SK-N-SH (cell line): Measurements from ENCODE around the gene PRDM13. TPM values are rescaled to one million over a fixed set of nuclear protein-coding genes. Genes with fewer than 3 reads are reported as not detected.

Experiments used
- CTCF ChIA-PET: fragments of 300-600, 350-600 bp; formaldehyde crosslinking; extraction: SDS; loops from one replicate; lab custom pipeline; 2021; lab: Yijun Ruan, JAX
- POLR2A ChIA-PET: fragments of 350-600 bp; sonication (Branson Sonifier 250); formaldehyde crosslinking; extraction: SDS; loops from one replicate; lab custom pipeline; 2020; ENCODE audit warnings: antibody characterized with exemption, inconsistent platforms; lab: Yijun Ruan, JAX
- DNase-seq: peaks from one replicate; pipeline ENCODE4 v3.0.0; 2012
- H2AFZ ChIP-seq: fragments of 200-600 bp; sonication (generic); 2 replicates; pipeline ENCODE4 v1.8.1; 2016; ENCODE audit warnings: antibody characterized with exemption, mild to moderate bottlenecking, low read depth
- H3F3A ChIP-seq: fragments of 200-600 bp; sonication (generic); replicated peaks from 2 replicates; pipeline ENCODE3; 2016; ENCODE audit warnings: antibody characterized with exemption, mild to moderate bottlenecking; ENCODE audit not compliant: insufficient read depth
- H3K27ac ChIP-seq, 2 experiments: fragments of 200-500 bp in 1 of 2; fragments of 200-600 bp in 1 of 2; sonication (Bioruptor generic) in 1 of 2; sonication (generic), shearing (Covaris generic) in 1 of 2; 2 replicates each; pipeline versions ENCODE4 v1.5.1 to v1.6.1; 2014 to 2016; ENCODE audit warnings: low read depth in 2 of 2, inconsistent platforms in 1 of 2, low read length in 1 of 2, mild to moderate bottlenecking in 1 of 2, mixed read lengths in 1 of 2
- H3K27me3 ChIP-seq: fragments of 200-600 bp; sonication (generic), shearing (Covaris generic); 2 replicates; pipeline ENCODE4 v1.6.1; 2016; ENCODE audit warnings: mixed run types; ENCODE audit not compliant: insufficient read depth
- H3K36me3 ChIP-seq, 2 experiments: fragments of 200-500 bp in 1 of 2; fragments of 200-600 bp in 1 of 2; sonication (Bioruptor generic) in 1 of 2; sonication (generic) in 1 of 2; replicated peaks in 1 of 2; 2 replicates each; pipeline versions ENCODE3 to v1.5.1; 2014 to 2016; ENCODE audit warnings: low read length in 1 of 2, mild to moderate bottlenecking in 1 of 2; ENCODE audit not compliant: insufficient read depth in 2 of 2, control insufficient read depth in 1 of 2
- H3K4me1 ChIP-seq, 2 experiments: fragments of 200-500 bp in 1 of 2; fragments of 200-600 bp in 1 of 2; sonication (Bioruptor generic) in 1 of 2; sonication (generic), shearing (Covaris generic) in 1 of 2; 2 replicates each; pipeline versions ENCODE4 v1.5.1 to v1.6.1; 2014 to 2016; ENCODE audit warnings: low read depth in 1 of 2, low read length in 1 of 2, mixed run types in 1 of 2; ENCODE audit not compliant: insufficient read depth in 2 of 2, control insufficient read depth in 1 of 2
- H3K4me2 ChIP-seq: fragments of 200-600 bp; sonication (generic), shearing (Covaris generic); 2 replicates; pipeline ENCODE4 v1.6.1; 2017; ENCODE audit warnings: mixed run types
- H3K4me3 ChIP-seq, 2 experiments: fragments of 200-500 bp in 1 of 2; fragments of 200-600 bp in 1 of 2; sonication (Bioruptor generic) in 1 of 2; sonication (generic), shearing (Covaris generic) in 1 of 2; 2 replicates each; pipeline versions ENCODE4 v1.5.1 to v1.8.1; 2014 to 2016; ENCODE audit warnings: low read depth in 2 of 2, inconsistent platforms in 1 of 2, low read length in 1 of 2, mild to moderate bottlenecking in 1 of 2, mixed read lengths in 1 of 2, moderate library complexity in 1 of 2
- H3K79me2 ChIP-seq: fragments of 200-600 bp; sonication (generic); 2 replicates; pipeline ENCODE4 v1.8.1; 2017; ENCODE audit warnings: mild to moderate bottlenecking; ENCODE audit not compliant: insufficient read depth
- H3K9ac ChIP-seq: fragments of 200-600 bp; sonication (generic); 2 replicates; pipeline ENCODE4 v1.6.1; 2017; ENCODE audit warnings: mixed run types
- H3K9me2 ChIP-seq: fragments of 200-600 bp; sonication (generic); 2 replicates; pipeline ENCODE4 v1.6.1; 2017; ENCODE audit warnings: mixed run types
- H3K9me3 ChIP-seq: fragments of 200-600 bp; sonication (generic); 2 replicates; pipeline ENCODE4 v1.6.1; 2017; ENCODE audit warnings: mixed run types, mild to moderate bottlenecking, moderate library complexity
- H4K20me1 ChIP-seq: fragments of 200-600 bp; sonication (generic); 2 replicates; pipeline ENCODE4 v1.6.1; 2017; ENCODE audit warnings: mild to moderate bottlenecking, mixed run types; ENCODE audit not compliant: insufficient read depth
- CHD2 ChIP-seq: fragments of 150-350 bp; IDR thresholded peaks from 2 replicates; pipeline ENCODE4 v1.6.1; 2018; ENCODE audit warnings: low read length; ENCODE audit not compliant: partially characterized antibody
- EZH2phosphoT487 ChIP-seq: fragments of 200-600 bp; sonication (generic); IDR thresholded peaks from 2 replicates; pipeline ENCODE4 v1.6.1; 2017; ENCODE audit warnings: low read depth, mixed run types, mild to moderate bottlenecking, antibody characterized with exemption, moderate library complexity, borderline replicate concordance
- FOSL2 ChIP-seq: IDR thresholded peaks from 2 replicates; pipeline ENCODE4 v1.4.0; 2012; ENCODE audit warnings: low read depth, mild to moderate bottlenecking, moderate library complexity, borderline replicate concordance
- FOXM1 ChIP-seq: IDR thresholded peaks from 2 replicates; pipeline ENCODE4 v1.4.0; 2012; ENCODE audit warnings: low read depth, mild to moderate bottlenecking
- GATA2 ChIP-seq: sonication (generic); formaldehyde crosslinking; IDR thresholded peaks from 2 replicates; pipeline ENCODE4 v1.5.0; 2020; ENCODE audit warnings: mild to moderate bottlenecking, missing genetic modification reagents
- JUND ChIP-seq: IDR thresholded peaks from 2 replicates; pipeline ENCODE4 v1.4.0; 2012
- MEF2A ChIP-seq: IDR thresholded peaks from 2 replicates; pipeline ENCODE4 v1.4.0; 2012; ENCODE audit warnings: low read depth, borderline replicate concordance
- NFIC ChIP-seq: IDR thresholded peaks from 2 replicates; pipeline ENCODE4 v1.4.0; 2012; ENCODE audit warnings: borderline replicate concordance
- RAD21 ChIP-seq: IDR thresholded peaks from 2 replicates; pipeline ENCODE4 v1.6.1; 2012; ENCODE audit warnings: mild to moderate bottlenecking, low read length
- SMC3 ChIP-seq: IDR thresholded peaks from 2 replicates; pipeline ENCODE4 v1.6.1; 2012; ENCODE audit warnings: low read depth, low read length, improper control_type of control experiment
- TAF1 ChIP-seq: IDR thresholded peaks from 2 replicates; pipeline ENCODE4 v1.6.1; 2012; ENCODE audit warnings: low read depth, mild to moderate bottlenecking, low read length, moderate library complexity, borderline replicate concordance
- TCF12 ChIP-seq: IDR thresholded peaks from 2 replicates; pipeline ENCODE4 v1.4.0; 2012
- TEAD4 ChIP-seq: IDR thresholded peaks from 2 replicates; pipeline ENCODE4 v1.4.0; 2012; ENCODE audit warnings: mild to moderate bottlenecking, borderline replicate concordance; ENCODE audit not compliant: insufficient read depth
- ZBTB33 ChIP-seq: IDR thresholded peaks from 2 replicates; pipeline ENCODE4 v1.4.0; 2012; ENCODE audit warnings: low read depth, borderline replicate concordance
- whole genome bisulfite sequencing: methylation state at CpG from one replicate; pipeline ENCODE4 v1.1.6; 2017; ENCODE audit warnings: low lambda C conversion rate; 5-methylcytosine and 5-hydroxymethylcytosine counted together
- polyA plus RNA-seq, 3 experiments: library from polyadenylated mRNA; depleted of rRNA; stranded (reverse); fragments of >200 nt; gene quantifications; 2 replicates each; pipeline ENCODE4 v1.2.3, GENCODE V29; 2012
- TF ChIP-seq, protein P1 (sequence below): IDR thresholded peaks from 2 replicates; pipeline ENCODE4 v1.6.1; 2012; ENCODE audit warnings: mild to moderate bottlenecking, low read depth, low read length, moderate library complexity
- TF ChIP-seq, protein P2 (sequence below): fragments of 150-350 bp; IDR thresholded peaks from 2 replicates; pipeline ENCODE4 v1.6.1; 2017; ENCODE audit warnings: antibody characterized with exemption, low read length, low read depth, borderline replicate concordance
- TF ChIP-seq, protein P3 (sequence below): IDR thresholded peaks from 2 replicates; pipeline ENCODE4 v1.4.0; 2012; ENCODE audit warnings: low read depth, borderline replicate concordance
- TF ChIP-seq, protein P4 (sequence below): fragments of 150-350 bp; IDR thresholded peaks from 2 replicates; pipeline ENCODE4 v1.6.1; 2016; ENCODE audit warnings: mild to moderate bottlenecking, low read depth, low read length

The PRDM13 gene
- polyA plus RNA-seq, 1 of the 3 experiments (the other 2 are of a cell fraction), result 0.02 TPM

GRCh38 chr6:99568103-99568933 is 38.3 kb upstream of the PRDM13 start, which contains the start of gene CCNC (continued):
- TF ChIP-seq, protein P1, sequence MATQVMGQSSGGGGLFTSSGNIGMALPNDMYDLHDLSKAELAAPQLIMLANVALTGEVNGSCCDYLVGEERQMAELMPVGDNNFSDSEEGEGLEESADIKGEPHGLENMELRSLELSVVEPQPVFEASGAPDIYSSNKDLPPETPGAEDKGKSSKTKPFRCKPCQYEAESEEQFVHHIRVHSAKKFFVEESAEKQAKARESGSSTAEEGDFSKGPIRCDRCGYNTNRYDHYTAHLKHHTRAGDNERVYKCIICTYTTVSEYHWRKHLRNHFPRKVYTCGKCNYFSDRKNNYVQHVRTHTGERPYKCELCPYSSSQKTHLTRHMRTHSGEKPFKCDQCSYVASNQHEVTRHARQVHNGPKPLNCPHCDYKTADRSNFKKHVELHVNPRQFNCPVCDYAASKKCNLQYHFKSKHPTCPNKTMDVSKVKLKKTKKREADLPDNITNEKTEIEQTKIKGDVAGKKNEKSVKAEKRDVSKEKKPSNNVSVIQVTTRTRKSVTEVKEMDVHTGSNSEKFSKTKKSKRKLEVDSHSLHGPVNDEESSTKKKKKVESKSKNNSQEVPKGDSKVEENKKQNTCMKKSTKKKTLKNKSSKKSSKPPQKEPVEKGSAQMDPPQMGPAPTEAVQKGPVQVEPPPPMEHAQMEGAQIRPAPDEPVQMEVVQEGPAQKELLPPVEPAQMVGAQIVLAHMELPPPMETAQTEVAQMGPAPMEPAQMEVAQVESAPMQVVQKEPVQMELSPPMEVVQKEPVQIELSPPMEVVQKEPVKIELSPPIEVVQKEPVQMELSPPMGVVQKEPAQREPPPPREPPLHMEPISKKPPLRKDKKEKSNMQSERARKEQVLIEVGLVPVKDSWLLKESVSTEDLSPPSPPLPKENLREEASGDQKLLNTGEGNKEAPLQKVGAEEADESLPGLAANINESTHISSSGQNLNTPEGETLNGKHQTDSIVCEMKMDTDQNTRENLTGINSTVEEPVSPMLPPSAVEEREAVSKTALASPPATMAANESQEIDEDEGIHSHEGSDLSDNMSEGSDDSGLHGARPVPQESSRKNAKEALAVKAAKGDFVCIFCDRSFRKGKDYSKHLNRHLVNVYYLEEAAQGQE, result peak; percentile 64
- TF ChIP-seq GATA2 (0 out of 2 replicates have a peak, but pooled peaks have one; percentile 1), JUND (no peak), MEF2A (no peak), TEAD4 (no peak), CHD2 (peak; percentile 100), EZH2phosphoT487 (no peak)
- TF ChIP-seq, protein P2, sequence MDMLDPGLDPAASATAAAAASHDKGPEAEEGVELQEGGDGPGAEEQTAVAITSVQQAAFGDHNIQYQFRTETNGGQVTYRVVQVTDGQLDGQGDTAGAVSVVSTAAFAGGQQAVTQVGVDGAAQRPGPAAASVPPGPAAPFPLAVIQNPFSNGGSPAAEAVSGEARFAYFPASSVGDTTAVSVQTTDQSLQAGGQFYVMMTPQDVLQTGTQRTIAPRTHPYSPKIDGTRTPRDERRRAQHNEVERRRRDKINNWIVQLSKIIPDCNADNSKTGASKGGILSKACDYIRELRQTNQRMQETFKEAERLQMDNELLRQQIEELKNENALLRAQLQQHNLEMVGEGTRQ, result no peak
- TF ChIP-seq, protein P3, sequence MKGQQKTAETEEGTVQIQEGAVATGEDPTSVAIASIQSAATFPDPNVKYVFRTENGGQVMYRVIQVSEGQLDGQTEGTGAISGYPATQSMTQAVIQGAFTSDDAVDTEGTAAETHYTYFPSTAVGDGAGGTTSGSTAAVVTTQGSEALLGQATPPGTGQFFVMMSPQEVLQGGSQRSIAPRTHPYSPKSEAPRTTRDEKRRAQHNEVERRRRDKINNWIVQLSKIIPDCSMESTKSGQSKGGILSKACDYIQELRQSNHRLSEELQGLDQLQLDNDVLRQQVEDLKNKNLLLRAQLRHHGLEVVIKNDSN, result peak; percentile 46; the same call in 1 of the 2 replicates

GRCh38 chr6:99573980-99574617 is 32.5 kb upstream of the PRDM13 start:
- WGBS, result 63% methylated on average over 2 of the region's 2 CpGs
- POLR2A ChIA-PET, result no interaction called here
- no peak for TF ChIP-seq NFIC
- TF ChIP-seq, protein P3, result no peak
- TF ChIP-seq ZBTB33, result no peak
- no peak for TF ChIP-seq SMC3
- no peak for TF ChIP-seq CHD2
- no peak for TF ChIP-seq FOSL2
- TF ChIP-seq TEAD4, result no peak
- TF ChIP-seq RAD21, result no peak
- TF ChIP-seq TAF1, result no peak
- no peak for TF ChIP-seq TCF12
- TF ChIP-seq FOXM1, result no peak
- TF ChIP-seq, protein P4, sequence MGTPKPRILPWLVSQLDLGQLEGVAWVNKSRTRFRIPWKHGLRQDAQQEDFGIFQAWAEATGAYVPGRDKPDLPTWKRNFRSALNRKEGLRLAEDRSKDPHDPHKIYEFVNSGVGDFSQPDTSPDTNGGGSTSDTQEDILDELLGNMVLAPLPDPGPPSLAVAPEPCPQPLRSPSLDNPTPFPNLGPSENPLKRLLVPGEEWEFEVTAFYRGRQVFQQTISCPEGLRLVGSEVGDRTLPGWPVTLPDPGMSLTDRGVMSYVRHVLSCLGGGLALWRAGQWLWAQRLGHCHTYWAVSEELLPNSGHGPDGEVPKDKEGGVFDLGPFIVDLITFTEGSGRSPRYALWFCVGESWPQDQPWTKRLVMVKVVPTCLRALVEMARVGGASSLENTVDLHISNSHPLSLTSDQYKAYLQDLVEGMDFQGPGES, result no peak

More at GRCh38 chr6:99573980-99574617, 32.5 kb upstream of the PRDM13 start:
- Histone ChIP-seq H3K4me2 (no peak overlapping the region), H3K27ac (no peak overlapping the region), H3K27me3 (no peaks in the 10 kb centered on the region), H4K20me1 (no peaks in the 10 kb centered on the region), H3F3A (no peaks in the 10 kb centered on the region), H3K4me1 (no peaks in the 10 kb centered on the region), H3K9me2 (no peaks in the 10 kb centered on the region), H3K4me3 (no peak overlapping the region), H3K9me3 (no peaks in the 10 kb centered on the region), H3K36me3 (no peaks in the 10 kb centered on the region), H2AFZ (no peak overlapping the region), H3K9ac (no peak overlapping the region), H3K79me2 (no peaks in the 10 kb centered on the region)
- DNase-seq, result no peak
- CTCF ChIA-PET, result interaction anchor here (2.7 kb wide), 1 partner anchor 15 kb away, joined by 13 read pairs; no protein-coding TSS in a partner anchor
